Kidney tubule cell (primary cell): ENCODE data around the gene ZNF653.
"Not testable (repeated sequence)": the region's sequence is repeated elsewhere in the genome, so short reads cannot be mapped to it uniquely, and the experiment has no call there.

Source experiments
- DNase-seq: peaks from one replicate; pipeline ENCODE4 v3.0.0-alpha.2; 2018; ENCODE audit warnings: low spot score

The ZNF653 gene

DNA sequence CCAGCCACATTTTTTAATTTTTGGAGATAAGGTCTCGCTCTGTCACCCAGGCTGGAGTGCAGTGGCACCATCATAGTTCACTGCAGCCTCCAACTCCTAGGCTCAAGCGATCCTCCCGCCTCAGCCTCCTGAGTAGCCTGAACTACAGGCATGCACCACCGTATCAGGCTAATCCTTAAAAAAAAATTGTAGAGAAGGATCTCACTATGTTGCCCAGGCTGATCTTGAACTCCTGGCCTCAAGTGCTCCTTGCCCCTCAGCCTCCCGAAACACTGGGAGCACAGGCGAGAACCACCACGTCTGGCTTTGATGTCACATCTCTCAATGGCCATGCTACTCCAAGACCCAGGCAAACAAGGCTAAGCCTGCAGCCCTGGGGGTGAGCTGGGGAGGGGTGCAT lies 49.0 kb downstream of the ZNF653 start:
- no peak for DNase-seq

DNA sequence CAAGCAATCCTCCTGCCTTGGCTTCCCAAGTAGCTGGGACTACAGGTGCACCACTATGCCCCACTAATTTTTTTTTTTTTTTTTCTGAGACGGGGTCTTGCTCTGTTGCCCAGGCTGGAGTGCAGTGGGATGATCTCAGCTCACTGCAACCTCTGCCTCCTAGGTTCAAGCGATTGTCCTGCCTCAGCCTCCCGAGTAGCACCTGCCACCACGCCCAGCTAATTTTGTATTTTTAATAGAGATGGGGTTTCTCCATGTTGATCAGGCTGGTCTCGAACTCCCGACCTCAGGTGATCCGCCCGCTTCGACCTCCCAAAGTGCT lies 50.4 kb downstream of the ZNF653 start:
- DNase-seq = not testable (repeated sequence)

- no peak for DNase-seq
These were observed 51.9 kb downstream of the ZNF653 start for GRCh38 chr19:11453468-11454341.

- DNase-seq = no peak
These were observed 52.9 kb downstream of the ZNF653 start for GRCh38 chr19:11452620-11453310.

GRCh38 chr19:11451871-11452619 lies 53.6 kb downstream of the ZNF653 start:
- DNase-seq = no peak

GRCh38 chr19:11451327-11451870 lies 54.2 kb downstream of the ZNF653 start:
- DNase-seq = no peak

GRCh38 chr19:11450570-11451326 lies 54.9 kb downstream of the ZNF653 start:
- no peak for DNase-seq

DNA sequence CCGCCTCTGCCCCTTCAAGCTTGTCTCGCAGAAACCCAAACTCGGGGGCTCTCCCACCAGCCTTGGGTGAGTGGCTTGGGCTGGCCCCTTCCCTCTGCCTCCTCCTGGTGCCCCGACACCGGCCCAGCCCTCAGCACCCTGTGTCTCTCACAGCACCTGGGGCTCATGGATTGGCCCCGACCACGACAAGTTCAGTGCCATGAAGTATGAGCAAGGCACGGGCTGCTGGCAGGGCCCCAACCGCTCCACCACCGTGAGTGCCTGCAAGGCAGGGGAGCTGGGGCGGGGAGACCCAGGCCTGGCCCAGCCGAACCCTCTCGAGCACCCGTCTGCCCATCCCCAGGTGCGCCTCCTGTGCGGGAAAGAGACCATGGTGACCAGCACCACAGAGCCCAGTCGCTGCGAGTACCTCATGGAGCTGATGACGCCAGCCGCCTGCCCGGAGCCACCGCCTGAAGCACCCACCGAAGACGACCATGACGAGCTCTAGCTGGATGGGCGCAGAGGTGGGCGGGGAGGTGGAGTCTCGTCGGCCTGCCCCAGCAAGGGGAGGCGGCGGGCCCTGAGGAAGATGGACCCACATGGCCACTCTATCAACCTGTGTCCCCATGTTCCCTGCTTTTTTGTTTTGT lies 56.6 kb downstream of the ZNF653 start:
- DNase-seq = no peak

DNA sequence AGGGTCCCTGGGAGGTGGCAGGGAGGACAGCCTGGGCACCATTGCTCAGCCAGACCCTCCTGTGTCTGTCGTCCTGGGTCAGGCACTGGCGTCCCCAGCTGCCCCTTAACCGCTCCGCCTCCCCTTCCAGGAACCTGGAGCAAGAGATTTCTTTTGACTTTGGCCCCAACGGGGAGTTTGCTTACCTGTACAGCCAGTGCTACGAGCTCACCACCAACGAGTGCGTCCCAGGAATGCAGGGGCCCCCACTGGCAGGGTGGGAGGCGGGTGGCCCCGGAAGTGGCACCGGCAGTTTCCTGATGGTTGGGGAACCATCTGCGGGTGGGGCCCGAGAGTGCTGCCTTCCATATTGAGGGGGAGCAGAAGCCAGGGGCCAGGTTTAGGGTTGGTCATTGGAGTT lies 57.2 kb downstream of the ZNF653 start:
- no peak for DNase-seq

GRCh38 chr19:11447347-11448262 lies 58.0 kb downstream of the ZNF653 start:
- no peak for DNase-seq

- peak; percentile 25 for DNase-seq
These were observed 58.9 kb downstream of the ZNF653 start for GRCh38 chr19:11446652-11447301.

GRCh38 chr19:11446271-11446651 lies 59.4 kb downstream of the ZNF653 start:
- DNase-seq = no peak

DNA sequence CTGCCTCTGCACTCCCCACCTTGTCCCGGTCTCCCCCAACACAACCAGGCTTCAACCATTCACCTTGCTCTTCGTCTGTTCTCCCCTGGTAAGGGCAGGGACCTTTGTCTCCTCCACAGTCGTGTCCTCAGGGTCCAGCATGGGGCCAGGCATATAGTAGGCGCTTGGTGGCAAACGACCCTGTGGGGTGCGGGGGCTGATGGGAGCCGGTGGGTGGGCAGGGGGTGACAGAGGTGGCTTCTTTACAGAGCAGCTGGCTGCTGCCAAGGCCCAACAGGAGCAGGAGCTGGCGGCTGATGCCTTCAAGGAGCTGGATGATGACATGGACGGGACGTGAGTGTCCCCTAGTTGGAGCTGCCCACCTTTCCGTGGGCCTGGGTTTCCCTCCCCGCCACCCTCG lies 60.5 kb downstream of the ZNF653 start:
- DNase-seq = no peak

DNA sequence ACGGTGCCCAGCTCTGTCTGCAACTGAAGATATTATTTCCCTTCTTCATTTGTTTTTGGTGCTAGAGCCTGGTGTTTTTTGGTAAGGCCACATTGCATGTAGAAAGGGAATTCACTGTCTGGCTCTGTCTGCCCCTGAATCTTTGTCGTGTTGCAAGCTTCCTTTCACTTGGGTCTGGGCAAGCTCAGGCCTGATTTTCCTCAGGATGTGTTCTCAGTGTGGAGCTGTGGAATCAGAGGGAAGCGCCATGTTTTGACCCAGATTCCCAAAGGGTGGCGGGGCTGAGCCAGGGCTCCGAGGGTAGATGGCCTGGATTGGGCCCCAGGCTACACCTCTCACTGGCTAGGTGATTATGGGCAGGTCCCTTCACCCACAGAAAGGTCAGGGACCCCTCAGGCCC lies 61.6 kb downstream of the ZNF653 start:
- DNase-seq = no peak

DNA sequence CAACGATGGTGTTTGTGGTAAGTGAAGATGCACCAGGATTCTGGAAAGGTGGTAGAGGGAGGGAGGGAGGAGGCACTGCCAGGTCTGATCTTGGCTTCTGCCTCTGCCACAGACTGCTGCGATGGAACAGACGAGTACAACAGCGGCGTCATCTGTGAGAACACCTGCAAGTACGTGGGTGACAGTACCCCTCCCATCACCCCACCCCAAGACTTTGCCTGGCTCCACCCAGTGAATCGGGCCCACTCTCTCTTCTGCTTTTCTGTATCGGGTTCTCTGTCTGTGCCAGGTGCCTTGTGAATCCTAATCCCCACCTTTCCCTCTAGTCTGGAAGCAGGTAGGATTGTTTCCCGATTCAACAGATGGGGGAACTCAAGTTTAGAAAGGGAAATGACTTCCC lies 67.7 kb downstream of the ZNF653 start:
- no peak for DNase-seq

- DNase-seq = peak; percentile 19
These were observed 69.8 kb downstream of the ZNF653 start for GRCh38 chr19:11435833-11436313.

DNA sequence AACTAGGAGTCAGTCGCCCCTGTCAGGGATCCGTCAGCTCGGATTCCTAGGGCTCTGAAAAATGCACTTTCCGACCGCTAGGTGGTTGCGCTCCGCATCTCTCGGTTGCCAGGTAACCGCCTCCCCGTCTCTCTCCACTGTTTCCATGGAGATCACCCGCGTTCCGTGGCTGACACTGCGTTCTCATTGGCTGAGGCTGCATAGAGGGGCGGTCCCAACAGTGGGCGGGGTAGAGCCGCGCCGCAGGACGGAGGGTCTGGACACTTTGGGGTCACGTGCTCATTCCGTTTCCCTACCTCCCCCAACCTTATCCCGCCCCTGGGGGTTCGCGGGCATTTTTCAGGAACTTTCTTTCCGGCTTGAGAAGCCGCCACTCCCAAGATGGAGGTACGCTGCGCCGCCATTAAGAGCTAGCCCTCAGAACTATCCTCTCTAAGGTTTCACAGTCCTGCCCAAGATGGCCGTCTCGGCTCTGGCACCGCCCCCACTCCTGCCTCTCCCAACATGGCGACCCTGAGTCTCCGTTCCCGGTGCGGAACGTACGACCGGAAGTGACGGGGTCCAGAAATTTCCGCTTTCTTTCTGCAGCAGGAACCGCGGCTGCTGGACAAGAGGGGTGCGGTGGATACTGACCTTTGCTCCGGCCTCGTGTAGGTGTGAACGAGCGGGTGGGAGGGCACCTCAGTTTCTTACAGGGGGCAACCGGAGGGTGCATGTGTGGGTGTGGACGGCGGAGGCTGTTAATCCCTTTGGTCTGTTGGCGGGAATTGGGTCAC lies 70.4 kb downstream of the ZNF653 start, which contains the start of the genes ODAD3 and PRKCSH:
Gene ODAD3 (minus strand): TSS at position 65 of the 776 bp plus-strand sequence. CDS start 105 bp downstream, outside the sequence.
Gene PRKCSH (plus strand): TSS at position 579 of the 776 bp plus-strand sequence. CDS start 483 bp downstream, outside the sequence.
- peak; percentile 100 for DNase-seq

DNA sequence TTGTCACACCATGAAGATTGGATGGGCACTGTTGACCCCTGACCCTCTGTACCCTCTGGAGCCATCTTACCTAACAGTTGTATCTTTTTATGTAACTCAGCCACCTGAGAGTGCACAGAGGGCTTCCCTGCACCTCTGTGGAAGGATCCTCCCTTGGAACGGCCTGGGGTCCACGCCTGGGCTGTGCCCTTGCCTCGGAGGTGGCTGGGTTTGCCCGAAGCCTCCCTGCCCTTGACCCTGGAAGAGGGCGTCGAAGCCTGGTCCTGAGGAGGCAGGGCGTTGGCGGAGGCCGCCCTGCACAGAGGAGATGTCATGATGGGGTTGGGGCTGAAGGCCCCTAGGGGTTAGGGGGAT lies 71.0 kb downstream of the ZNF653 start:
- DNase-seq = no peak

- DNase-seq = not testable (repeated sequence)
These were observed 72.1 kb downstream of the ZNF653 start for GRCh38 chr19:11433526-11433925.
